CD4-positive, alpha-beta T cell treated with Interleukin-10 for 1 hour (primary cell): Measurements from ENCODE around the gene HDHD2.

ENCODE experiments used
- DNase-seq: peaks from one replicate; pipeline ENCODE4 v3.0.0-alpha.2; 2020

Gene HDHD2

GRCh38 chr18:47143899-47144485 lies 6.3 kb downstream of the HDHD2 start:
- no peak for DNase-seq

- DNase-seq: no peak
Observed at GRCh38 chr18:47143153-47143552, 7.1 kb downstream of the HDHD2 start.

GRCh38 chr18:47141289-47141688 lies 9.0 kb downstream of the HDHD2 start:
- no peak for DNase-seq

GRCh38 chr18:47121146-47121545 lies 29.2 kb downstream of the HDHD2 start:
- no peak for DNase-seq

GRCh38 chr18:47120428-47120827 lies 29.9 kb downstream of the HDHD2 start:
- DNase-seq: no peak

- DNase-seq: no peak
Observed at GRCh38 chr18:47118981-47119380, 31.3 kb downstream of the HDHD2 start.

- DNase-seq: no peak
Observed at GRCh38 chr18:47115205-47115604, 35.1 kb downstream of the HDHD2 start.

GRCh38 chr18:47113796-47114540 lies 36.3 kb downstream of the HDHD2 start:
- DNase-seq: no peak

GRCh38 chr18:47110492-47111274 lies 39.6 kb downstream of the HDHD2 start:
- DNase-seq: no peak

- no peak for DNase-seq
Observed at GRCh38 chr18:47109720-47110119, 40.6 kb downstream of the HDHD2 start.

- DNase-seq: no peak
Observed at GRCh38 chr18:47108998-47109405, 41.3 kb downstream of the HDHD2 start.

- no peak for DNase-seq
Observed at GRCh38 chr18:47108373-47108772, 41.9 kb downstream of the HDHD2 start.

- DNase-seq: peak; percentile 66
Observed at GRCh38 chr18:47100212-47100831, 50.0 kb downstream of the HDHD2 start.

GRCh38 chr18:47095810-47096209 lies 54.5 kb downstream of the HDHD2 start:
- no peak for DNase-seq

GRCh38 chr18:47087676-47088075 lies 62.6 kb downstream of the HDHD2 start:
- DNase-seq: no peak

GRCh38 chr18:47081578-47081977 lies 68.7 kb downstream of the HDHD2 start:
- no peak for DNase-seq

GRCh38 chr18:47080872-47081271 lies 69.4 kb downstream of the HDHD2 start:
- no peak for DNase-seq

GRCh38 chr18:47077111-47077510 lies 73.2 kb downstream of the HDHD2 start:
- no peak for DNase-seq

GRCh38 chr18:47075098-47075883 lies 75.0 kb downstream of the HDHD2 start:
- DNase-seq: no peak

- DNase-seq: no peak
Observed at GRCh38 chr18:47067648-47068047, 82.7 kb downstream of the HDHD2 start.

- no peak for DNase-seq
Observed at GRCh38 chr18:47063096-47063495, 87.2 kb downstream of the HDHD2 start.

- no peak for DNase-seq
Observed at GRCh38 chr18:47062471-47062870, 87.8 kb downstream of the HDHD2 start.
